Left renal cortex interstitium (tissue), 4 donors: ENCODE results near the gene VPS11. TPM values are rescaled to one million over a fixed set of nuclear protein-coding genes. Genes with fewer than 3 reads are reported as not detected.
A peak's percentile ranks its signal among the peaks of the same experiment; 100 is the strongest.
"Not testable (repeated sequence)": the region's sequence is repeated elsewhere in the genome, so short reads cannot be mapped to it uniquely, and the experiment has no call there.

Experiments
- DNase-seq, 4 donors: peaks; one replicate each; pipeline ENCODE4 v3.0.0-alpha.2; 2013; ENCODE audit warnings: low read depth in 4 of 4, low spot score in 2 of 4, missing footprints in 1 of 4
- polyA plus RNA-seq, 4 donors: library from polyadenylated mRNA; unstranded; fragments of 120-200 nt; gene quantifications; one replicate each; pipeline ENCODE4 v1.2.1, GENCODE V29; 2013; ENCODE audit not compliant: insufficient read length in 4 of 4

The VPS11 gene
- polyA plus RNA-seq, 4 donors: 56.5 to 61.0 (median 57.5) TPM

DNA sequence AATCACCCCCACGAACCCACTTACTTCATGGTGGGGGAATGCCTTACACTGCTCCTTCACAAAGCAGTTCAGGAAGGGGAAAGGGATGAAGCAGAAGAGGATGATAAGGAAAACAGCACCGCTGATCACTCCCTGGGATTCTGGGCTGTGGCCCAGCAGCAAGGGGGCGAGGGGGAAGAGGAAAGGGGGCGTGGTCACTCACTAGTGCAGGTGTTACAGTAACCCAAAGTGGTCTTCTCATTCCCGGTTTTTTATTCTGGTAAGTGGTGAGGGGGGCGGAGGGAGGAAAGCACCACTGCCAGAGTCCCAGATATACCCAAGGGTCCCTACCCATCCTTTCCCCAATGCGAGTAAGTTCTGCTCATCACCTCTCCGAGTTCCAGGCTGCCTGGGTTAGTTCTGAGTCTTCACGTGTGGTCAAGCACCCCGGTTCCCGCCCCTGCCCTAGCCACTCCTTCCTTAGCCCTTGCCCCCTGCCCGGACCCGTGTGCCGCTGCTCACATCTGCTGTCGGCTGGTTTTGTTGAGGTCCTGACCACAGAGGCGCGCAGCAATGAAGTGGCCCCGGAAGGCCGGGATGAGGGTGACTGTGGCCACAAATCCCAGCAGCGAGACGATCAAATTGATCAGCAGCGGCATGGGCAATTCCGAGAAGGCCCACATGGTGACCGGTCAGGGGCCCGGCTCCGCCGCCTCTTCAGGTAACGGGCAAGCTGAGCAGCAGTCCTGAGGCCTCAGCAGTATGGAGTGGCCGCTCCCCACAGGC, 33.6 kb downstream of the VPS11 start:
- no peak for DNase-seq

DNA sequence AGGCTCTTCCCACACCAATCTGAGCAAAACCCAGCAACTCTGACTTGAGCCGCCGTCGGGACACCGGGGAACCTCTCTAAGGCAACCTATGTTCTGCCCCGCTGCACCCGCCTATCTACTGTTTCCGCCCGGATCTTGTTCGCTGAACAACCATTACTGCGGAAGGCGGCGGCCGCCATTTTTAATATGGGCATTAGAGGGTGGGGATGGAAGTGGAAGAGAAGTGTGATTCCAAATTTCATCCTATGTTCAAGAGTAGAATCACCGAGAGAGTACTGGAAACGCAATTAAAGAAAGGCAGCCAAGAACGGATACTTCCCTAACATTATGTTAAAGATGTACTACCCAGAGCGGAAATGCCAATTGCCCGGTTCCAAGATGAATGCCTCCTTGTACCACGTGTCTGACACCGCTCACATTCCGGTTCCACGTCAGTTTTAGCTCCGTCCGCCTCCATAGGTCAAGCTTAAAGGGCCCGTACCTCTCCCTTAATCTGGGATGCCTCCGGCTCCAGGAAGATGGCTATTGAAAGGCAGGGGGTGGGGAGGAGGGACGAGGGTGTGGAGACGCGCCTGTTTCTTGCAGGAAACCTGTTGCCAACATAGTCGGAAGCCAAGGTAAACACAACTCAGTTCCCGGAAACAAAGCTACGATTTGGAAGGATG, 34.3 kb downstream of the VPS11 start, which contains the start of gene DPAGT1:
Gene DPAGT1, minus strand, starts transcription at position 95 of the 665 bp plus-strand sequence. CDS start 198 bp downstream, outside the sequence.
- DNase-seq: peak; percentile 91 to 99 (median 92)

DNA sequence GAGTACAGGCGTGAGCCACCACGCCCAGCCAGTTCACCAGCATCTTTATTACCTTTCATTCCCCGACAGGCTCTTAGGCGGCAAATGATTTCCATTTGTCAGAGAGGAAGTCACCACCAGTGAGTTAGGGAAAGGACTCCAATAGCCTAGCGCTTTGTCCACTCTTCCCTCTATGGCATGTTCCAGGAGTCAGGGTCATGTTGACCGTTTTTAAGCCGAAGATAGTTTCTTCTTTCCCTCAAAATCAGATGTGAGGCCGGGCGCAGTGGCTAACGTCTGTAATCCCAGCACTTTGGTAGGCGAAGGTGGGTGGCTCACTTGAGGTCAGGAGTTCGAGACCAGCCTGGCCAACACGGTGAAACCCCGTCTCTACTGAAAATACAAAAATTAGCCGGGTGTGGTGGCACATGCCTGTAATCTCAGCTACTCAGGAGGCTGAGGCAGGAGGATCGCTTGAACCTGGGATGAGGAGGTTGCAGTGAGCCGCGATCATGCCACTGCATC, 35.6 kb downstream of the VPS11 start:
- not testable (repeated sequence) for DNase-seq

DNA sequence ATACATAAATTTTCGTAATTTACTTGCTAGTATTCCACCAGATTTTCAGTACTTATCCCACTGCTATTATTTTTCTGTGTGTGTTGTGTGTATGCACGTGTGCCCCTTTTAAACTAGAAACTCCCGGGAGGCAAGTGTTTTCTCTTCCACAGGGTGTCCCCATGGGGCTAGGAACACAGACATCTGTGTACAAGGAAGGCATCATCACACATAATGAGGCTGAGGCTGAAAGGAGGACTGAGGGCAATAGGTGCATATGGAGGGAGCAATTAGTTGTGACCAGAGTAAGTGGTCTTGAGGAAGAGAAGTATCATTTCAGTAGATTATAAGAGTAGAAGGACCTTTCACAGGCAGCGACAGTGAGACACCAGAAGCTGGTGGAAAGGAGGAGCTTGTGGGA, 36.2 kb downstream of the VPS11 start:
- DNase-seq: no peak

DNA sequence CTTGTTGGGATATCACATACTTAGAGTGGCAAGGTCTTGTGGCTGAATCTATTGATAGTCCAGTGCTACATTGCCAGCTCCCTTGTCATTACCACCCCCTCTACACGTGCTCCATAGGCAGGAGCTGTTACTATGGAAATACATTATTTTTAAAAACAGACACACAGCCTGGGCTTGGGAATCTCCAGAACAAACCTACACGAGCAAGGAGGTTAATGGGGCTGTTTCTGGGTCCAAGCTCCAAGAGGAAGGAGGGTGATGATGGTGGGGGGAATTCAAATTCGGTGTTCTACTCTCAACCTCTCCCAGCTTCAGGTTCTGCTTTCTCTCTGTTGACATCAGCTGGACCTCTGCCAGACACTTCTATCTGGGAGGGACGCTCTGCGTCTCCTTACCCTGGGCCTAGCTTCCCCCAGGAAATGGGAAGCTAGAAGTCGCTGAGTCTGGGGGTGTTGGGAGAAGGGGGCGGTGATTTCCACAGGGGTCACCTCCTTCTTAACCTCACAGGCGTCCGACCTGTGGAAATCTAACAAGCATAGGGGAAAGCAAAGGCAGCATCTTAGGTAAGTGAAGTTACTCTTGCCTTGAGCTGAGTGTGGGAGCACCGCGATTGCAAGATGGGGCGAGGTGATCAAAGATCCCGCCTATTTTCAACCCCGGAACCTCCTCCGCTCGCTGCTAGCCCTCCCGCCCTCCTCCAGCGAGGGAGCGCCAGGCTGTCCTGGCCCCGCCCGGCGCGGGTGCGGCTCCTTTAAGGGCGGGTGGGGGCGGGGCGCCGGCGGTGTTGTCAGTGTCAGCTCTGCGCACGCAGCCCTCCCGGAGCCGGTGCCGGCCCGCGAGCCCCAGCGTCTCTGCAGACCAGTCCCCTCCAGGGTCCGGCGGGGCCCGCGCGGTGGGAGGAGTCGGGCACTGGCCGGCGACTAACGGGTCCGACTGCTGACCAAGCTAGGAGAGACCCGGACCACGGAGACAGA, 39.2 kb downstream of the VPS11 start, which contains the start of gene C2CD2L:
Gene C2CD2L, plus strand, starts transcription at position 781 of the 974 bp plus-strand sequence. CDS start 398 bp downstream, outside the sequence.
- DNase-seq: peak in 1 of 4 donors; percentile 78

DNA sequence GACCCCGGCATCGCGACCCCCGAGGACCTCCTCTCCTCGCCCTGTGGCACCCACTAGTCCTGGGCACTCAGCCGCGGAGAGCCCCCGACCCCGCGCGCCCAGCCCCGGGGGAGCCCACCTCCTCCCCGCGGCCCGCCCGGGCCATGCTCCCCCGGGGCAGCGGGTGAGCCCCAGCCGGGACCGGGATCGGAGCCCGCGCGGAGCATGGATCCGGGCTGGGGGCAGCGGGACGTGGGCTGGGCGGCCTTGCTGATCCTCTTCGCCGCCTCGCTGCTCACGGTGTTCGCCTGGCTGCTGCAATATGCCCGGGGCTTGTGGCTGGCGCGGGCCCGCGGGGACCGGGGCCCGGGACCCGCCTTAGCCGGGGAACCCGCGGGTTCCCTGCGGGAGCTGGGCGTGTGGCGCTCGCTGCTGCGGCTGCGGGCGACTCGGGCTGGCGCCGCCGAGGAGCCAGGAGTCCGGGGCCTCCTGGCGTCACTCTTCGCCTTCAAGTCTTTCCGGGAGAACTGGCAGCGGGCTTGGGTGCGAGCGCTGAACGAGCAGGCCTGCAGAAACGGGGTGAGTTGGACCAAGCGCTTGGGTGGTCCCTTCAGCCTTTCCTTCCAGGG, 40.0 kb downstream of the VPS11 start:
- no peak for DNase-seq

DNA sequence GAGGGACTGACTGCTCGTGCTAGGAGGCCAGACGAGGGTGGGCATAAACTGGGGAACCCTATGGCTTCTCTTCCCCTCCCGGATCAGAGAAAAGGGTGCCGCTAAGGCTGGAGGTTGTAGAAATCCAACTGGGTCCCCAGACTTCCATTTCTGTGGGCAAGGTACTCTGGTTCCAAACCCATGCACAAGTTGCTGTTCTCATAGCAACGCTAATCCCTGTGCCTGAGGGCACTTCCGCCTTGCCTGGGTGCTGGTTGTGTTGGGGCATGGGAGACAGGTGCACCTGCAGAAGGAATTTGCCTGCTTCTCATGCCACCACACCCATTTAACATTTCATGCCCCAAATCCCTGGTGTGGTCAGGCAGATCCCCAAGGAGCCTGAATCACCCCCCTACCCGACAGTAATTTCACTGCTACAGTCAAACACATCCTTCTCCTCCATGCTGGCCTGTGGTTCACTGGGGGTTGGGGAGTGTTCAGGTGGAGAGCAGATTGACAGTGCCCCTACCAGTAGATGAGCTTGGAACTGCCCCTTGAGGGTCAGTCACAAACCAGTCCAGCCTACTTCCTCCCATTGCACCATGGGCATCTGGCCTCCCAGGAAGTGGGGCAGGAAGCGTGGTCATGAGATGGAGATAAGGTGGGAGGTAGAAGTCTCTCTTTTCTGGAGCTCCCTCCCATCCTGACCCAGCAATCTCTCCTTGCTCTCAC, 40.7 kb downstream of the VPS11 start:
- no peak for DNase-seq

DNA sequence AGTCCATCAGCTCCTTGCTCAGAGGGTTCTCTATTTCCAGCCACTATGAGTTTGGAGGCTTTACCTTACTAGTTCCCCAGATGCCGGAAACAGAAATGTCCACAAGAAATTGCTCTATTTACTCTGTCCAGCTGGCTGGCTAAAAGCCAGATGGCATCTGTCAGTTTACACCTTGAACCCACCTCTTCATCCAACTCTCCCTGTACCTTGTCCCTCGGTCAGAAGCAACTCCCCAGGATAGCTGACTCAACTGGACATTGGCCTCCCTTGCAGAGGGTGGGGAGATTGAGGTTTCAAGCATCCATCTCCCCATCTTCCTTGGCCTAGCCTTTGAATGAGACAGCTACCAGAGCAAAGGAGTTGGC, 41.2 kb downstream of the VPS11 start:
- no peak for DNase-seq

DNA sequence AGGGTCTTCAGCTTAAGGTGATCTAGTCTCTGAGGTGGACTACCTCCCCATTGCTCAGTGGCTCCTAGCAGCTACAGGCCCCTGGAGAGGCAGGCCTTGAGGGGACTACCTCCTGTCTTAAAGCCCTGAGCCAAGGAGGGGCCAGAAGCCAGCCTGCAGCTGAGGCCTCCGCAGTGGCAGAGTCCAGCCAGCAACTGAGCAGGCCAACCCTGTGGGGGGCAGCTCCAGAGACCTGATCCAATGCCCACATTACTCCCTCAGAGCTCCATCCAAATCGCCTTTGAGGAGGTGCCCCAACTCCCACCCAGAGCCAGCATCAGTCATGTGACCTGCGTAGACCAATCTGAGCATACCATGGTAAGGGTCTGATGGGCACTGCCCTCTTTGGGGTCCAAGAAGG, 42.2 kb downstream of the VPS11 start:
- DNase-seq: no peak

DNA sequence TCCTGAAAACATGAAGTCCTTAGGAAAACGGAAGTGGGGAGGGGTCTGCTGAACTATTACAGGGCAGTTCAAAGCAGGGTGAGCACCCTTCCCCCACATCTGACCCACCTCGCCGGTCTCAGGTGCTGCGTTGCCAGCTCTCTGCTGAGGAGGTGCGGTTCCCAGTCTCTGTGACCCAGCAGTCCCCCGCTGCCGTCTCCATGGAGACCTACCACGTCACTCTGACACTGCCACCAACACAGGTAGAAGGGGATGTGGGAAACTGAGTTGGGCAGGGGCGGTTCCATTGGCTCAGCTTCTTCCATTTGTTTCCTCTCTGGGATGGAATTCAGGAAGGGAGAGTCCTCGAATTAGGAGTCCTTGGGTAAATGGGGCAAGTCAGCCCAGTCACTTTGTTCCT, 42.8 kb downstream of the VPS11 start:
- DNase-seq: no peak

DNA sequence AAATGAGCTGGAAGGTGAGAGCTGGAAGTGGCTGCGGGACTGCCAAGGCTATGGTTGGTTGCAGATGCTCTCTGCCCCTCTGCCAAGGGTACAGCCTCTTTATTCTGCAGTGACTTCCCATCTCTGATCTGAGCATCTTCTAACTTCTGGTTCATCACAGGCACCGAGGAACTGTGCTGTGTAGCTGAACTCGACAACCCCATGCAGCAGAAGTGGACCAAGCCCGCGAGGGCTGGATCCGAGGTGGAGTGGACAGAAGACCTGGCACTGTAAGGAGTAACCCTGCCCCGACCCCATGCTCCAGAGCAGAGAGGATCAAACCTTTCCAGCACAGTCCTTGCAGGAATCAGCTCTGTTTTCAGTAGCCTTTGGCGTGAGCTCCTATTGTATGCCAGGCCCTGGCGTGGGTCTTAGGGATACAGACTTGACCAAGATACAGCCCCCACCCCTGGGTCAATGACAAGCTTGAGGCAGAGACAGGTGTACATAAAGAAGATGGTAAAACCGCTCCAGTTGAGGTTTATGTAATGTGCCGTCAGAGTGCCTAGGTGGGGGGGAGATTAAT, 43.8 kb downstream of the VPS11 start:
- no peak for DNase-seq

DNA sequence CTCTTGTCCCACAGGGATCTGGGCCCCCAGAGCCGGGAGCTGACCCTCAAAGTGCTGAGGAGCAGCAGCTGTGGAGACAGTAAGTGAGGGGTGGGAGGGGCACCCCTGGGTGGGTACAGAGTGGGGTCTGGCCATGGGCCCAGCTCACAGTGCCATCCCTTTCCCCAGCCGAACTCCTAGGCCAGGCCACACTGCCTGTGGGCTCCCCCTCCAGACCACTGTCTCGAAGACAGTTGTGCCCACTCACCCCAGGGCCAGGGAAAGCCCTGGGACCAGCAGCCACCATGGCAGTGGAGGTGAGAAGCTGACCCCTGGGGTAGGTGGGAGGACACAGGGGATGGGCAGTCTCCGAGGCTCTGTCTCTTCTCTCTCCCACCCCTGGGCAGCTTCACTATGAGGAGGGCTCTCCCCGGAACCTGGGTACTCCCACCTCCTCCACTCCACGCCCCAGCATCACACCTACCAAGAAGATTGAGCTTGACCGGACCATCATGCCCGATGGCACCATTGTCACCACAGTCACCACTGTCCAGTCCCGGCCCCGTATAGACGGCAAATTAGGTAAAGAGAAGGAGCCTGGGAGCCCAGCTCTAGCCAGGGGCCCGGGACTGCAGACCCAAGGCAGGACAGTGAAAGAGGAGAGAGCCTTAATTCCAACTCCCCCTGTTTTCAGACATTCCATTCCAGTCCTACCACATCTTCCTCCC, 44.8 kb downstream of the VPS11 start:
- no peak for DNase-seq

DNA sequence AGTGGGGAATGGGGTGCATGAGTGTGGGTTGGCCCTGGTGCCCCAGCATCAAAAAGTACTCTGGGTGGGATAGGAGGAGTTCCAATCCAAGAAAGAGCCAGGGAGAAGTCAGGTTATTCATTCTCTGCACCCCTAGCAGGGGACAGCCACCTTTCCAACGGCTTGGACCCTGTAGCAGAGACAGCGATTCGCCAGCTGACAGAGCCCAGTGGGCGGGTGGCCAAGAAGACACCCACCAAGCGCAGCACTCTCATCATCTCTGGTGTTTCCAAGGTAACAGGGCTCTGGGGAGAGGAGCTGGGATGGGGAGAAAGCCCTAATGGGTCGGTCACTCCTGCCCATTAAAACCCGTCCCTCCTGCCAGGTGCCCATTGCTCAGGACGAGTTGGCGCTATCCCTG, 46.1 kb downstream of the VPS11 start:
- no peak for DNase-seq

DNA sequence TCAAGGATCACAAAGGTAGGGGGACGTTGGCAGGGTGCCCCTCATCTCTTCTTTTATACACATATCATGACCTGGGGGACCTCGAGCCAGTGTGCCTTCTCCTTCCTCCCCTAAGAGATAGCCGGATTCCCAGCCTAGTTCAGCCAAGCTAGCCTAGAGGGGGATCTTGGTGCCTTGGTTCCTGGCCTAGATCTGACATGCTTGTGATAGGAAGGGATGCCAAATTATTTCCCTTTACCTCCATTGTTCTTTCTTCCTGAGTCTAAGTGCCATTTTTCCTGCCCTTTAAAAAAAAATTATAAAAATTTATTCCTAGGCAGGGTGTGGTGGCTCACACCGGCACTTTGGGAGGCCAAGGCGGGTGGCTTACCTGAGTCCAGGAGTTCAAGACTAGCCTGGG, 46.7 kb downstream of the VPS11 start:
- no peak for DNase-seq

DNA sequence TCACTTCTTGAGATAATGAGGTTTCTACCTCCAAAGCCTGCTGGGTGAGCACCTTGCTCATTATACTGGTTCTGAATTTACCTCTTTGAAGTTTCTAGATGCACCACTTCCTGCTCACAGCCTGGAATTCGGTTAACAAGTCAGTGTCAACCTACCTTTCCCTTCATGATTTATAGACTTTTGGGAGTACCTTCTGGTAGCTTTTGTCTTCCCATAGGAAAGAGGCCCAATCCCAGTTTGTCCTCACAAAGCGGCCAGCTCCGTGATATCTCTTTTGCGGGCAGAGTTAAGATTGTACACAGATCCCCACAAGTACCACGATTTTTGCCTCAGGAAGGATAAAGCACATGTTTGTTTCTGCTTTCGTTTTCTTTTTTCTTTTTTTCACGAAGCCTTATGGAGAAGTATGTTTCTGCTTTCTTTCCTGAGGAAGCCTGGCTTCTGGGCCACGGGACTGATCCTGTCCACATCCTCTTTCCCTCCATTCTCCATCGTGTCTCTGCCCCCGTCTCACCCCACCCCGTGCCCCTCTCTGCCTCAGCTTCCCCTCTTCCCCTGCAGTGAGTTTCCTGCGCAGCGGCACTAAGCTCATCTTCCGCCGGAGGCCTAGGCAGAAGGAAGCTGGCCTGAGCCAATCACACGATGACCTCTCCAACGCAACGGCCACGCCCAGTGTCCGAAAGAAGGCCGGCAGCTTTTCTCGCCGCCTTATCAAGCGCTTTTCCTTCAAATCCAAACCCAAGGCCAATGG, 48.0 kb downstream of the VPS11 start:
- no peak for DNase-seq

DNA sequence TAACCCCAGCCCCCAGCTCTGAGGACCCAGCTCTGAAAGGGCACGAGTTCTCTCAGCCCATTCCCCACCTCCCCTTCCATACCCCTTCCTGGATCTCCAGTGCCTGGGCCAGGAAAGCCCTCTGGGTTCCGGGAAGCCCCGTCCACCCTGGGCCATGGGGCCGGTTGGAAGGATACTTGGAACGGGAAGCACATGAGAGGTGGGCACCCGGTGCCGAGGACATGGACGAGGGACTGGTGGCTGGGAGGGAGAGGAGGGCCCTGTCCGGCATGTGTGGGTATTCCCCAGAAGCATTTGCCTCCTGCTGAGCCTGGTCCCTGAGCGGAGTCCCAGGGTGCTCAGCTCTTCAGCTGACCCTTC, 48.6 kb downstream of the VPS11 start:
- DNase-seq: no peak

DNA sequence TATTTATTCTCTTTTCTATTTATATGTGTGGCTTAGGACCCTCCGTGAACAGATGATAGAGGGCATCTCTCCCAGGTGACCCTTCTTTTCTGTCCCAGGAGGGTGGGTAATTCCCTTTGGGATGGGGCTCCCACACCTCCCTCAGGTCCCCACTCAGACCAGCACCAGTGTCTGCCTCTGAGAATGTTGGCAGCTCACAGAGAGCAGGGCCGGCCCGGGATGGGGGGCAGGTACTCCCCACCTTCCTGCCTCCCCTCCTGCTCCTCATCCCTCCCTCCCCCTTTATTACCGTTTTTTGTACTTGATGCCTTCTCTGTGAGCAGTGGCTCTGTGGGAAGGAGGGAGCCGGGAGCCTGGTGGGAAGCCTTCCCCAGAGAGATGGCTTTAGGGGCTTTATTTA, 49.0 kb downstream of the VPS11 start:
- no peak for DNase-seq
